ENCODE measurements around the gene RPAP2.

- TF ChIP-seq ZFP3 (CRISPR knock-in tag; IDR thresholded peaks at IDR 0.05) (no peak), CSDC2 (CRISPR knock-in tag; IDR thresholded peaks at IDR 0.05) (no peak), BACH2 (CRISPR knock-in tag; IDR thresholded peaks at IDR 0.05; ENCODE audit: borderline replicate concordance) (no peak), POU6F1 (CRISPR knock-in tag; IDR thresholded peaks at IDR 0.05; ENCODE audit: borderline replicate concordance, low read depth) (no peak), SNAI2 (CRISPR knock-in tag; IDR thresholded peaks at IDR 0.05) (no peak), TSHZ2 (CRISPR knock-in tag; IDR thresholded peaks at IDR 0.05) (no peak), TCF4 (CRISPR knock-in tag; IDR thresholded peaks at IDR 0.05; ENCODE audit: borderline replicate concordance) (no peak), ZC3H10 (CRISPR knock-in tag; IDR thresholded peaks at IDR 0.05) (no peak), ZNF8 (CRISPR knock-in tag; IDR thresholded peaks at IDR 0.05) (no peak), CREB5 (CRISPR knock-in tag; IDR thresholded peaks at IDR 0.05; ENCODE audit: low read depth) (no peak), ARNTL (CRISPR knock-in tag; IDR thresholded peaks at IDR 0.05; ENCODE audit: borderline replicate concordance, low read depth) (no peak), PPARA (CRISPR knock-in tag; IDR thresholded peaks at IDR 0.05; ENCODE audit: borderline replicate concordance) (no peak), GLIS3 (CRISPR knock-in tag; IDR thresholded peaks at IDR 0.05) (no peak)
- TF ChIP-seq, protein P1, sequence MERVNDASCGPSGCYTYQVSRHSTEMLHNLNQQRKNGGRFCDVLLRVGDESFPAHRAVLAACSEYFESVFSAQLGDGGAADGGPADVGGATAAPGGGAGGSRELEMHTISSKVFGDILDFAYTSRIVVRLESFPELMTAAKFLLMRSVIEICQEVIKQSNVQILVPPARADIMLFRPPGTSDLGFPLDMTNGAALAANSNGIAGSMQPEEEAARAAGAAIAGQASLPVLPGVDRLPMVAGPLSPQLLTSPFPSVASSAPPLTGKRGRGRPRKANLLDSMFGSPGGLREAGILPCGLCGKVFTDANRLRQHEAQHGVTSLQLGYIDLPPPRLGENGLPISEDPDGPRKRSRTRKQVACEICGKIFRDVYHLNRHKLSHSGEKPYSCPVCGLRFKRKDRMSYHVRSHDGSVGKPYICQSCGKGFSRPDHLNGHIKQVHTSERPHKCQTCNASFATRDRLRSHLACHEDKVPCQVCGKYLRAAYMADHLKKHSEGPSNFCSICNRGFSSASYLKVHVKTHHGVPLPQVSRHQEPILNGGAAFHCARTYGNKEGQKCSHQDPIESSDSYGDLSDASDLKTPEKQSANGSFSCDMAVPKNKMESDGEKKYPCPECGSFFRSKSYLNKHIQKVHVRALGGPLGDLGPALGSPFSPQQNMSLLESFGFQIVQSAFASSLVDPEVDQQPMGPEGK (CRISPR knock-in tag; IDR thresholded peaks at IDR 0.05; ENCODE audit: borderline replicate concordance), result no peak
These were observed 112.7 kb downstream of the RPAP2 start for GRCh38 chr1:92411511-92411910.

Data from SK-N-SH treated with all-trans-retinoic acid at 6 μM for 48 hours (cell line).